CD14-positive monocyte (primary cell): ENCODE measurements around the gene LRRK2. TPM values are rescaled to one million over a fixed set of nuclear protein-coding genes. Genes with fewer than 3 reads are reported as not detected.

Experiments
- DNase-seq, 3 donors: peaks; one replicate each; pipeline ENCODE4 v3.0.0-alpha.2; 2011 to 2022
- H2AFZ ChIP-seq: 2 replicates; pipeline ENCODE4 v1.6.0; 2012; ENCODE audit warnings: mild to moderate bottlenecking, low read depth, low read length, inconsistent platforms; ENCODE audit not compliant: insufficient read depth, poor library complexity, severe bottlenecking
- H3K27ac ChIP-seq, 2 donors: 1 replicate in 1 of 2; 2 replicates in 1 of 2; pipeline ENCODE4 v1.5.1; 2012 to 2013; ENCODE audit warnings: low read length in 2 of 2, control low read depth in 1 of 2, inconsistent platforms in 1 of 2, low read depth in 1 of 2, mild to moderate bottlenecking in 1 of 2
- H3K27me3 ChIP-seq, 2 donors: one replicate each; pipeline versions ENCODE4 v1.6.0 to v1.6.1; 2011 to 2013; ENCODE audit warnings: low read length in 2 of 2; ENCODE audit not compliant: control insufficient read depth in 2 of 2, insufficient read depth in 2 of 2
- H3K36me3 ChIP-seq, 2 donors: replicated peaks in 1 of 2; 1 replicate in 1 of 2; 2 replicates in 1 of 2; pipeline versions ENCODE4 v1.5.1 to v1.6.1; 2012 to 2013; ENCODE audit warnings: low read length in 2 of 2, control low read depth in 1 of 2, inconsistent platforms in 1 of 2, mild to moderate bottlenecking in 1 of 2; ENCODE audit not compliant: insufficient read depth in 2 of 2, control insufficient read depth in 1 of 2
- H3K4me1 ChIP-seq, 2 donors: 1 replicate in 1 of 2; 2 replicates in 1 of 2; pipeline versions ENCODE4 v1.5.1 to v1.6.1; 2012 to 2013; ENCODE audit warnings: low read length in 2 of 2, control low read depth in 1 of 2, inconsistent platforms in 1 of 2, mild to moderate bottlenecking in 1 of 2, moderate library complexity in 1 of 2; ENCODE audit not compliant: insufficient read depth in 2 of 2, control insufficient read depth in 1 of 2
- H3K4me2 ChIP-seq: replicated peaks from 2 replicates; pipeline ENCODE3; 2012; ENCODE audit warnings: low read length, moderate library complexity, mild to moderate bottlenecking; ENCODE audit not compliant: poor library complexity, severe bottlenecking; ENCODE audit errors: extremely low read depth
- H3K4me3 ChIP-seq, 3 experiments: fragments of 200-600 bp in 1 of 3; sonication (generic) in 1 of 3; replicated peaks in 1 of 3; 1 replicate in 2 of 3; 2 replicates in 1 of 3; pipeline ENCODE4 v1.5.1; 2011 to 2013; ENCODE audit warnings: low read length in 3 of 3, mild to moderate bottlenecking in 3 of 3, control low read depth in 2 of 3, low read depth in 2 of 3, inconsistent platforms in 1 of 3, moderate library complexity in 1 of 3
- H3K79me2 ChIP-seq: 2 replicates; pipeline ENCODE4 v1.6.0; 2012; ENCODE audit warnings: mild to moderate bottlenecking, control low read depth, inconsistent platforms, low read length, moderate library complexity; ENCODE audit not compliant: insufficient read depth
- H3K9ac ChIP-seq: 2 replicates; pipeline ENCODE4 v1.6.0; 2017; ENCODE audit warnings: low read length, mild to moderate bottlenecking; ENCODE audit not compliant: insufficient read depth, poor library complexity, severe bottlenecking
- H3K9me3 ChIP-seq, 2 donors: replicated peaks in 1 of 2; 1 replicate in 1 of 2; 2 replicates in 1 of 2; pipeline versions ENCODE4 v1.5.1 to v1.6.1; 2012 to 2013; ENCODE audit warnings: low read length in 2 of 2, control low read depth in 1 of 2; ENCODE audit not compliant: control insufficient read depth in 1 of 2, insufficient read depth in 1 of 2
- H4K20me1 ChIP-seq: 2 replicates; pipeline ENCODE4 v1.6.0; 2012; ENCODE audit warnings: mild to moderate bottlenecking, low read length, control low read depth, moderate library complexity; ENCODE audit not compliant: insufficient read depth
- H3K27ac Mint-ChIP-seq, 7 donors: one replicate each; pipeline ENCODE4 v1.8.0; 2020; ENCODE audit warnings: mild to moderate bottlenecking in 7 of 7, mixed read lengths in 7 of 7, moderate library complexity in 6 of 7, inconsistent platforms in 2 of 7
- H3K27me3 Mint-ChIP-seq, 3 donors: one replicate each; pipeline ENCODE4 v1.8.0; 2021 to 2022; ENCODE audit warnings: low read depth in 3 of 3, mild to moderate bottlenecking in 3 of 3, mixed read lengths in 3 of 3, moderate library complexity in 3 of 3, inconsistent platforms in 1 of 3
- H3K36me3 Mint-ChIP-seq, 2 donors: one replicate each; pipeline ENCODE4 v1.8.0; 2020; ENCODE audit warnings: mixed read lengths in 2 of 2, inconsistent platforms in 1 of 2, mild to moderate bottlenecking in 1 of 2
- H3K4me1 Mint-ChIP-seq: one replicate; pipeline ENCODE4 v1.8.0; 2020; ENCODE audit warnings: mild to moderate bottlenecking, mixed read lengths
- H3K4me3 Mint-ChIP-seq, 2 donors: one replicate each; pipeline ENCODE4 v1.8.0; 2020; ENCODE audit warnings: mild to moderate bottlenecking in 2 of 2, mixed read lengths in 2 of 2, moderate library complexity in 1 of 2
- H3K9me3 Mint-ChIP-seq, 7 donors: one replicate each; pipeline ENCODE4 v1.8.0; 2020 to 2022; ENCODE audit warnings: mixed read lengths in 7 of 7, mild to moderate bottlenecking in 6 of 7, moderate library complexity in 6 of 7, inconsistent platforms in 2 of 7
- WGBS: methylation state at CpG from one replicate; pipeline ENCODE4 v1.1.5; 2013; ENCODE audit warnings: missing lambda C conversion rate; ENCODE audit not compliant: insufficient coverage; 5-methylcytosine and 5-hydroxymethylcytosine counted together
- intact Hi-C, 2 donors: fragments of 100-400 bp; cut with micrococcal nuclease; formaldehyde crosslinking; loops; one replicate each; pipeline versions ENCODE4 v1.15.0 to v1.15.1; 2023
- polyA plus RNA-seq, 3 donors: library from polyadenylated mRNA; depleted of rRNA in 1 of 3; unstranded in 2 of 3; stranded (reverse) in 1 of 3; fragments of 300-500 nt in 2 of 3; fragments of >200 nt in 1 of 3; fragmentation: Illumina TruSeq in 2 of 3; gene quantifications; 1 replicate in 2 of 3; 2 replicates in 1 of 3; pipeline ENCODE4 v1.2.3, GENCODE V29; 2012 to 2021
- TF ChIP-seq, protein P1 (sequence below): fragments of 200-600 bp; IDR thresholded peaks from one replicate; pipeline ENCODE4 v1.8.0; 2022; ENCODE audit warnings: antibody characterized with exemption, mild to moderate bottlenecking

Gene LRRK2
- polyA plus RNA-seq, 3 donors: 47.7 to 67.2 (median 47.9) TPM

DNA sequence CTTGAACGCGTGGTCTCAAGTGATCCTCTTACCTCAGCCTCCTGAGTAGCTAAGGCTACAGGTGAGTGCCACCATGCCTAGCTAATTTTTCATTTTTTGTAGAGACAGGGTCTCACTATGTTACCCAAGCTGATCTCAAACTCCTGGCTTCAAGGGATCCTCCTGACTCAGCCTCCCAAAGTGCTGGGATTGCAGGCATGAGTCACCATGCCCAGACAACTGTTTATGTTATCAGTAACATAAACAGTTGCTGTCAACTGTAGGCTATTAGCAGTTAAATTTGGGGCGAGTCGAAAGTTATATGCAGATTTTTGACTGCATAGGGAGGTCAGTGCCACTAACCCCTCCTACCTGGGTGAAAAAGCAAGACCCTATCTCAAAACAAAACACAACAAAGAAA is 26.2 kb upstream of the LRRK2 start:
- intact Hi-C loops: no loop called here
- Mint-ChIP-seq H3K4me3 (no peak overlapping the region), H3K9me3 (peaks cover 0 to 2% (median 0%) of the 10 kb centered on the region in 7 donors), H3K27me3 (no peaks in the 10 kb centered on the region), H3K4me1 (peaks cover 43% of the 10 kb centered on the region), H3K27ac (no peak overlapping the region), H3K36me3 (peaks cover 0 to 1% of the 10 kb centered on the region in 2 donors)
- Histone ChIP-seq H3K4me3 (no peak overlapping the region), H2AFZ (no peak overlapping the region), H3K79me2 (no peaks in the 10 kb centered on the region), H3K4me2 (no peak overlapping the region), H3K27ac (no peak overlapping the region), H3K4me1 (peaks cover 44 to 58% of the 10 kb centered on the region in 2 donors), H3K9me3 (no peaks in the 10 kb centered on the region), H3K9ac (no peak overlapping the region), H3K36me3 (no peaks in the 10 kb centered on the region), H3K27me3 (no peaks in the 10 kb centered on the region), H4K20me1 (no peaks in the 10 kb centered on the region)
- DNase-seq: peak in 1 of 3 donors; percentile 16
- TF ChIP-seq, protein P1, sequence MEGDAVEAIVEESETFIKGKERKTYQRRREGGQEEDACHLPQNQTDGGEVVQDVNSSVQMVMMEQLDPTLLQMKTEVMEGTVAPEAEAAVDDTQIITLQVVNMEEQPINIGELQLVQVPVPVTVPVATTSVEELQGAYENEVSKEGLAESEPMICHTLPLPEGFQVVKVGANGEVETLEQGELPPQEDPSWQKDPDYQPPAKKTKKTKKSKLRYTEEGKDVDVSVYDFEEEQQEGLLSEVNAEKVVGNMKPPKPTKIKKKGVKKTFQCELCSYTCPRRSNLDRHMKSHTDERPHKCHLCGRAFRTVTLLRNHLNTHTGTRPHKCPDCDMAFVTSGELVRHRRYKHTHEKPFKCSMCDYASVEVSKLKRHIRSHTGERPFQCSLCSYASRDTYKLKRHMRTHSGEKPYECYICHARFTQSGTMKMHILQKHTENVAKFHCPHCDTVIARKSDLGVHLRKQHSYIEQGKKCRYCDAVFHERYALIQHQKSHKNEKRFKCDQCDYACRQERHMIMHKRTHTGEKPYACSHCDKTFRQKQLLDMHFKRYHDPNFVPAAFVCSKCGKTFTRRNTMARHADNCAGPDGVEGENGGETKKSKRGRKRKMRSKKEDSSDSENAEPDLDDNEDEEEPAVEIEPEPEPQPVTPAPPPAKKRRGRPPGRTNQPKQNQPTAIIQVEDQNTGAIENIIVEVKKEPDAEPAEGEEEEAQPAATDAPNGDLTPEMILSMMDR: no peak
- 100% methylated on average over 2 of the region's 4 CpGs for WGBS

DNA sequence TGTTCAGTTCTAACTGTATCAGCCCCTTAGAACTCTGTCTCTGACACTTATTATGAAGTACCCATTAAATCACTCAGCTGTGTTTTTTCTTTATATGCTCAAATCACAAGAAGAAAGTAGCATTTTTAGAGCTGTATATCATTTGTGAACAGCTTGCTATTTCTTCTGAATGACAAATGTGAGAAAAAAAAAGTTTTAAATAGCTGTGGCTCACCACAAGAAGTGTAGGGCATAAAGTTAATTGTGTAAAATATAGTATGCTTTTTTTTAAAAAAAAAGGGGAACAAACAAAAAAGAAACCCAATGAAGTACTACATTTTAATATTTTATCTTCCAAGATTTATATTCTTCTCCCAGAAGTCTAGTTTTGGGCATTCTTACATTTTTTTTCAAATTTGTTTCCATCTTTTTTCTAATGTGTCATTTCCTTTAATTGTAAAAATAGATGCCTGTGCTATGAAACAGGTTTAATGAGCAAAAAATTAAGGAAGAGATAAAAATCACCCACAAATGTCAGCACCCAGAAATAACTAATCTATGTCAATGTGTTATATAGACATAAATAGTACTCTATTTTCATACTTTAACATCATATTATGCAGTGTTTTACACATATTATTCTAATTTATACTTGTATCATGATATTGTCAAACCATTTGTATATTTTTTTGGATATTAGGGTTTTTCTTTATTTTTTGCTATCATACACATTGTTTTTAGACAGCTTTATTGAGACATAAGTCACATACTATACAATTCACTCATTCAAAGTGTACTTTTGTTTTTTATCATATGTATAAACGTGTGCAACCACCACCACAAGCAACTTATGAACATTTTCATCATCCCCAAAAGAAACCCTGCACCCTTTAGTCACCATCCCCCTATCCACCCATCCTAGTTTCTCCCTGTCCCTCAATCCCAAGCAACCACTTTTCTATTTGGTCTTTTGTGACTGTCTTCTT is 22.4 kb upstream of the LRRK2 start:
- H3K79me2 ChIP-seq: no peaks in the 10 kb centered on the region
- H3K36me3 ChIP-seq: no peaks in the 10 kb centered on the region
- peak overlapping the region in 1 of 2 donors; percentile 52 for H3K27ac ChIP-seq
- TF ChIP-seq, protein P1: no peak
- H3K9me3 ChIP-seq: no peaks in the 10 kb centered on the region
- peaks cover 20 to 39% of the 10 kb centered on the region in 2 donors for H3K4me1 ChIP-seq
- no peak overlapping the region for H2AFZ ChIP-seq
- peak overlapping the region; percentile 58 for H3K4me2 ChIP-seq
- Mint-ChIP-seq H3K27ac (peak overlapping the region; percentile 67 to 91 (median 87)), H3K36me3 (peaks cover 0 to 1% of the 10 kb centered on the region in 2 donors), H3K27me3 (no peaks in the 10 kb centered on the region), H3K9me3 (peaks cover 0 to 2% (median 0%) of the 10 kb centered on the region in 7 donors), H3K4me3 (peak overlapping the region in 1 of 2 donors; percentile 42), H3K4me1 (peaks cover 27% of the 10 kb centered on the region)
- no peaks in the 10 kb centered on the region for H4K20me1 ChIP-seq
- no CpG with 5 or more reads among the region's 1 CpG for whole genome bisulfite sequencing
- H3K4me3 ChIP-seq: peak overlapping the region in 1 of 3 experiments; percentile 32
- no peaks in the 10 kb centered on the region for H3K27me3 ChIP-seq
- intact Hi-C loops: no loop called here
- DNase-seq: peak in 2 of 3 donors; percentile 21 to 38
- H3K9ac ChIP-seq: no peak overlapping the region
